ENCODE results near the gene MFSD2A. TPM values are rescaled to one million over a fixed set of nuclear protein-coding genes. Genes with fewer than 3 reads are reported as not detected.

MFSD2A gene
- 11.9 and 25.2 TPM in 2 replicates for total RNA-seq

DNA sequence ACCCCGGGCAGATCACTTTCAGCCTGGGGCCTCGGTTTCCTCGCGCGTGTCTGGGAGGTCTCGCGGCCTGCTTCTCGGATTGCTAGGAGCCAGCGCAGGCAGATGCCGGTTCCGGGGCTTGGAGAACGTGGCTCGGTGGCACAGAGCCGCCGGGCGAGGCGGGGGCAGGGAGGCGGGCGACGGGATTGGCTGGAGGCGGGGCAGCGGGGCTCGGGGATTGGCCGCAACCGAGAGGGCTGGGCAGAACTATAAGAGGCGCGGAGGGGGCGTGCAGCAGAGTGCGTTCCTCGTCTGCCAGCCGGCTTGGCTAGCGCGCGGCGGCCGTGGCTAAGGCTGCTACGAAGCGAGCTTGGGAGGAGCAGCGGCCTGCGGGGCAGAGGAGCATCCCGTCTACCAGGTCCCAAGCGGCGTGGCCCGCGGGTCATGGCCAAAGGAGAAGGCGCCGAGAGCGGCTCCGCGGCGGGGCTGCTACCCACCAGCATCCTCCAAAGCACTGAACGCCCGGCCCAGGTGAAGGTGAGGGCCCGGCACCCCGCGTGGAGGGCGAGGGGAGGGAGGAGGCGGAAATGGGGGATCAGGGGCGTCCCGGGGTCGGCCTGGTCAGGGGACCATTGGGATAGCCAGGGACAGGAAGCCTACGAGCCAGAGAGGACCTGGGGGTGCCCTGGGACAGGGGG is at the start of gene MFSD2A:
TSS of gene MFSD2A (plus strand) at position 276 of the 677 bp plus-strand sequence. CDS start at position 424, 148 bp downstream.

Small RNA genes lying within 50 kb of the gene (small RNA-seq; reads per million reads assigned to genes)
- not detected for gene RF00019 (ENCODE audit: low replicate concordance)

Other genes starting within 250 kb of the MFSD2A start
- 28.6 and 35.0 TPM in 2 replicates for gene PPIE, start 216.3 kb upstream of the MFSD2A start, total RNA-seq
- gene OXCT2, start 183.8 kb upstream of the MFSD2A start, total RNA-seq: 0.29 and 0.88 TPM in 2 replicates
- gene BMP8B, start 166.3 kb upstream of the MFSD2A start, total RNA-seq: under 0.01 and 0.14 TPM in 2 replicates
- 19.7 and 24.6 TPM in 2 replicates for gene TRIT1, start 71.6 kb upstream of the MFSD2A start, total RNA-seq
- 0.14 and 0.44 TPM in 2 replicates for gene MYCL, start 53.2 kb upstream of the MFSD2A start, total RNA-seq
- 468 and 1,100 TPM in 2 replicates for gene CAP1, start 85.6 kb downstream of the MFSD2A start, total RNA-seq
- 37.0 and 50.5 TPM in 2 replicates for gene PPT1, start 142.1 kb downstream of the MFSD2A start, total RNA-seq
- 15.1 and 22.2 TPM in 2 replicates for gene RLF, start 206.2 kb downstream of the MFSD2A start, total RNA-seq